HepG2 (cell line): ENCODE measurements around the gene RIPOR3.

ENCODE experiments used
- GZF1 ChIP-seq: sonication (generic); formaldehyde crosslinking; IDR thresholded peaks from 2 replicates; pipeline ENCODE4 v1.5.1; 2020; ENCODE audit warnings: mild to moderate bottlenecking, missing genetic modification reagents
- HCFC1 ChIP-seq: fragments of 150-350 bp; IDR thresholded peaks from 2 replicates; pipeline ENCODE4 v1.6.1; 2014; ENCODE audit warnings: low read depth, low read length
- MEF2D ChIP-seq: sonication (generic); formaldehyde crosslinking; IDR thresholded peaks from 2 replicates; pipeline ENCODE4 v1.5.1; 2020; ENCODE audit warnings: mild to moderate bottlenecking, missing genetic modification reagents
- PHF5A ChIP-seq: IDR thresholded peaks from one replicate; pipeline ENCODE4 v1.6.1; 2018; ENCODE audit warnings: low read depth, missing genetic modification reagents; ENCODE audit not compliant: unreplicated experiment
- SNAI1 ChIP-seq: sonication (generic); formaldehyde crosslinking; IDR thresholded peaks from 2 replicates; pipeline ENCODE4 v1.5.0; 2020; ENCODE audit warnings: mild to moderate bottlenecking, missing genetic modification reagents, borderline replicate concordance
- TARDBP ChIP-seq: sonication (generic); formaldehyde crosslinking; IDR thresholded peaks from 2 replicates; pipeline ENCODE4 v1.8.0; 2022; ENCODE audit warnings: mild to moderate bottlenecking, missing genetic modification reagents
- TBP ChIP-seq: sonication (generic); formaldehyde crosslinking; IDR thresholded peaks from 2 replicates; pipeline ENCODE4 v1.5.0; 2020; ENCODE audit warnings: missing genetic modification reagents
- ZNF12 ChIP-seq: sonication (generic); formaldehyde crosslinking; IDR thresholded peaks from 2 replicates; pipeline ENCODE4 v1.5.0; 2020; ENCODE audit warnings: missing genetic modification reagents
- ZNF253 ChIP-seq: sonication (generic); formaldehyde crosslinking; IDR thresholded peaks from 2 replicates; pipeline ENCODE4 v1.8.0; 2022; ENCODE audit warnings: mild to moderate bottlenecking, missing genetic modification reagents, borderline replicate concordance
- ZNF747 ChIP-seq: sonication (generic); formaldehyde crosslinking; IDR thresholded peaks from 2 replicates; pipeline ENCODE4 v1.8.1; 2023; ENCODE audit warnings: missing genetic modification reagents, mild to moderate bottlenecking, borderline replicate concordance
- TF ChIP-seq, protein P1 (sequence below): sonication (generic); formaldehyde crosslinking; IDR thresholded peaks from 2 replicates; pipeline ENCODE4 v1.5.0; 2020; ENCODE audit warnings: mild to moderate bottlenecking, missing genetic modification reagents
- TF ChIP-seq, protein P2 (sequence below): sonication (generic); formaldehyde crosslinking; IDR thresholded peaks from 2 replicates; pipeline ENCODE4 v1.5.0; 2020; ENCODE audit warnings: mild to moderate bottlenecking, missing genetic modification reagents, moderate library complexity
- TF ChIP-seq, protein P3 (sequence below): sonication (generic); formaldehyde crosslinking; IDR thresholded peaks from 2 replicates; pipeline ENCODE4 v1.5.1; 2020; ENCODE audit warnings: missing genetic modification reagents, mild to moderate bottlenecking, borderline replicate concordance
- TF ChIP-seq, protein P4 (sequence below): sonication (generic); formaldehyde crosslinking; IDR thresholded peaks from 2 replicates; pipeline ENCODE4 v1.4.0; 2020; ENCODE audit warnings: missing genetic modification reagents, borderline replicate concordance

GRCh38 chr20:50569864-50570836, 121.2 kb downstream of the RIPOR3 start:
- no peak for TF ChIP-seq TARDBP (CRISPR knock-in tag)
- TF ChIP-seq HCFC1 = no peak
- TF ChIP-seq, protein P1, sequence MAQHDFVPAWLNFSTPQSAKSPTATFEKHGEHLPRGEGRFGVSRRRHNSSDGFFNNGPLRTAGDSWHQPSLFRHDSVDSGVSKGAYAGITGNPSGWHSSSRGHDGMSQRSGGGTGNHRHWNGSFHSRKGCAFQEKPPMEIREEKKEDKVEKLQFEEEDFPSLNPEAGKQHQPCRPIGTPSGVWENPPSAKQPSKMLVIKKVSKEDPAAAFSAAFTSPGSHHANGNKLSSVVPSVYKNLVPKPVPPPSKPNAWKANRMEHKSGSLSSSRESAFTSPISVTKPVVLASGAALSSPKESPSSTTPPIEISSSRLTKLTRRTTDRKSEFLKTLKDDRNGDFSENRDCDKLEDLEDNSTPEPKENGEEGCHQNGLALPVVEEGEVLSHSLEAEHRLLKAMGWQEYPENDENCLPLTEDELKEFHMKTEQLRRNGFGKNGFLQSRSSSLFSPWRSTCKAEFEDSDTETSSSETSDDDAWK (CRISPR knock-in tag) = no peak
- TF ChIP-seq SNAI1 (CRISPR knock-in tag) = no peak
- TF ChIP-seq, protein P2, sequence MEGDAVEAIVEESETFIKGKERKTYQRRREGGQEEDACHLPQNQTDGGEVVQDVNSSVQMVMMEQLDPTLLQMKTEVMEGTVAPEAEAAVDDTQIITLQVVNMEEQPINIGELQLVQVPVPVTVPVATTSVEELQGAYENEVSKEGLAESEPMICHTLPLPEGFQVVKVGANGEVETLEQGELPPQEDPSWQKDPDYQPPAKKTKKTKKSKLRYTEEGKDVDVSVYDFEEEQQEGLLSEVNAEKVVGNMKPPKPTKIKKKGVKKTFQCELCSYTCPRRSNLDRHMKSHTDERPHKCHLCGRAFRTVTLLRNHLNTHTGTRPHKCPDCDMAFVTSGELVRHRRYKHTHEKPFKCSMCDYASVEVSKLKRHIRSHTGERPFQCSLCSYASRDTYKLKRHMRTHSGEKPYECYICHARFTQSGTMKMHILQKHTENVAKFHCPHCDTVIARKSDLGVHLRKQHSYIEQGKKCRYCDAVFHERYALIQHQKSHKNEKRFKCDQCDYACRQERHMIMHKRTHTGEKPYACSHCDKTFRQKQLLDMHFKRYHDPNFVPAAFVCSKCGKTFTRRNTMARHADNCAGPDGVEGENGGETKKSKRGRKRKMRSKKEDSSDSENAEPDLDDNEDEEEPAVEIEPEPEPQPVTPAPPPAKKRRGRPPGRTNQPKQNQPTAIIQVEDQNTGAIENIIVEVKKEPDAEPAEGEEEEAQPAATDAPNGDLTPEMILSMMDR (CRISPR knock-in tag) = peak; percentile 57
- no peak for TF ChIP-seq TBP (CRISPR knock-in tag)
- TF ChIP-seq GZF1 (CRISPR knock-in tag) = no peak
- no peak for TF ChIP-seq ZNF253
- TF ChIP-seq ZNF747 (CRISPR knock-in tag) = no peak
- no peak for TF ChIP-seq MEF2D (CRISPR knock-in tag)
- no peak for TF ChIP-seq ZNF12 (CRISPR knock-in tag)
- TF ChIP-seq, protein P3, sequence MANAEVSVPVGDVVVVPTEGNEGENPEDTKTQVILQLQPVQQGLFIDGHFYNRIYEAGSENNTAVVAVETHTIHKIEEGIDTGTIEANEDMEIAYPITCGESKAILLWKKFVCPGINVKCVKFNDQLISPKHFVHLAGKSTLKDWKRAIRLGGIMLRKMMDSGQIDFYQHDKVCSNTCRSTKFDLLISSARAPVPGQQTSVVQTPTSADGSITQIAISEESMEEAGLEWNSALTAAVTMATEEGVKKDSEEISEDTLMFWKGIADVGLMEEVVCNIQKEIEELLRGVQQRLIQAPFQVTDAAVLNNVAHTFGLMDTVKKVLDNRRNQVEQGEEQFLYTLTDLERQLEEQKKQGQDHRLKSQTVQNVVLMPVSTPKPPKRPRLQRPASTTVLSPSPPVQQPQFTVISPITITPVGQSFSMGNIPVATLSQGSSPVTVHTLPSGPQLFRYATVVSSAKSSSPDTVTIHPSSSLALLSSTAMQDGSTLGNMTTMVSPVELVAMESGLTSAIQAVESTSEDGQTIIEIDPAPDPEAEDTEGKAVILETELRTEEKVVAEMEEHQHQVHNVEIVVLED (CRISPR knock-in tag) = no peak
- TF ChIP-seq PHF5A = no peak
- TF ChIP-seq, protein P4, sequence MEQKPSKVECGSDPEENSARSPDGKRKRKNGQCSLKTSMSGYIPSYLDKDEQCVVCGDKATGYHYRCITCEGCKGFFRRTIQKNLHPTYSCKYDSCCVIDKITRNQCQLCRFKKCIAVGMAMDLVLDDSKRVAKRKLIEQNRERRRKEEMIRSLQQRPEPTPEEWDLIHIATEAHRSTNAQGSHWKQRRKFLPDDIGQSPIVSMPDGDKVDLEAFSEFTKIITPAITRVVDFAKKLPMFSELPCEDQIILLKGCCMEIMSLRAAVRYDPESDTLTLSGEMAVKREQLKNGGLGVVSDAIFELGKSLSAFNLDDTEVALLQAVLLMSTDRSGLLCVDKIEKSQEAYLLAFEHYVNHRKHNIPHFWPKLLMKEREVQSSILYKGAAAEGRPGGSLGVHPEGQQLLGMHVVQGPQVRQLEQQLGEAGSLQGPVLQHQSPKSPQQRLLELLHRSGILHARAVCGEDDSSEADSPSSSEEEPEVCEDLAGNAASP (CRISPR knock-in tag) = no peak
